ENCODE measurements around the gene TMC3. TPM values are rescaled to one million over a fixed set of nuclear protein-coding genes. Genes with fewer than 3 reads are reported as not detected.

Gene TMC3
- total RNA-seq, 3 donors from 2014 or later, result 0.95 TPM; not detected in 2

DNA sequence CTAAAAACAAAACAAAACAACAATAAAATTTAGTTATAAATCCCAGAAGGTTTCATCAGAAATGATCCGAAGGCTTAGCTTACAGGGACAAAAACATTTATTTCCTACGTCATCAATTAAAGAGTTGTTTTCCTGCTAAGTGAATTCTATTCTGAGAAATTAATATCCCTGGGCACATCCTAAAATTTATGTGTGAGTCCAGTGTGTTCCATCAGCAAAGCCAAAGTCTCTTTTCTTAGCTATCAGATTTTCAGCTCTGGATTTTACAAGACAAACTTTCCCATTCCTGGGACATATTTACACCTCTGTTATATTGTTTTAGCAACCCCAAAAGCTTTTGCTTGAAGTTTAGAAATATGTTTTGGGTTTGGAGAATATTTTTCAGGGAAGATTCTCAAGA lies 4.4 kb upstream of the TMC3 start:
- intact Hi-C loops (cut with DNase I, micrococcal nuclease), result no loop called here
- DNase-seq (no peak), ATAC-seq (no peak)
- Histone ChIP-seq H3K36me3 (ENCODE audit: low read depth) (no peaks in the 10 kb centered on the region), H3K4me1 (ENCODE audit: low read depth) (no peaks in the 10 kb centered on the region), H3K9me3 (no peaks in the 10 kb centered on the region), H3K4me3 (no peak overlapping the region)
- TF ChIP-seq, protein P1, sequence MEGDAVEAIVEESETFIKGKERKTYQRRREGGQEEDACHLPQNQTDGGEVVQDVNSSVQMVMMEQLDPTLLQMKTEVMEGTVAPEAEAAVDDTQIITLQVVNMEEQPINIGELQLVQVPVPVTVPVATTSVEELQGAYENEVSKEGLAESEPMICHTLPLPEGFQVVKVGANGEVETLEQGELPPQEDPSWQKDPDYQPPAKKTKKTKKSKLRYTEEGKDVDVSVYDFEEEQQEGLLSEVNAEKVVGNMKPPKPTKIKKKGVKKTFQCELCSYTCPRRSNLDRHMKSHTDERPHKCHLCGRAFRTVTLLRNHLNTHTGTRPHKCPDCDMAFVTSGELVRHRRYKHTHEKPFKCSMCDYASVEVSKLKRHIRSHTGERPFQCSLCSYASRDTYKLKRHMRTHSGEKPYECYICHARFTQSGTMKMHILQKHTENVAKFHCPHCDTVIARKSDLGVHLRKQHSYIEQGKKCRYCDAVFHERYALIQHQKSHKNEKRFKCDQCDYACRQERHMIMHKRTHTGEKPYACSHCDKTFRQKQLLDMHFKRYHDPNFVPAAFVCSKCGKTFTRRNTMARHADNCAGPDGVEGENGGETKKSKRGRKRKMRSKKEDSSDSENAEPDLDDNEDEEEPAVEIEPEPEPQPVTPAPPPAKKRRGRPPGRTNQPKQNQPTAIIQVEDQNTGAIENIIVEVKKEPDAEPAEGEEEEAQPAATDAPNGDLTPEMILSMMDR (IDR thresholded peaks at IDR 0.05), result no peak

DNA sequence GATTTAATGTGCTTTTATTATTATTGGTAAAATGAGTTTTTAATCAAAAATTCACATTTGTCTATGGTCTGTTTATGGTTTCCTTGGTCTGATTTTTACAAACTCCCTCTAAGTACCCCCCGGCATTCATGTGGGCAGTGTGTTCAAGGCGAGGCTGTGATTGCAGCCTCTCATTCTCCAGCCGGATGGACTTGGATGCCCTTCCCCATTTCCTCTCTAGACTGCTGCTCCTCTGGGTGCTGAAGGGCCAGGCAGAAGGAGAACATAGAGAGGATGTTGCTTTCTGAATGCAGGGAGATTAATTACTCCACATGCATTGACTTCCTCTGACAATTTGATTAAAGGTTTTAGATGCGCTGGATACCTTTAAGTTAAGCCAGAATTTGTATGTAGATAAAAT lies 3.9 kb upstream of the TMC3 start:
- ATAC-seq, result no peak
- no peaks in the 10 kb centered on the region for H3K36me3 ChIP-seq (ENCODE audit: low read depth)
- TF ChIP-seq, protein P1 (IDR thresholded peaks at IDR 0.05), result no peak
- no peaks in the 10 kb centered on the region for H3K4me1 ChIP-seq (ENCODE audit: low read depth)
- intact Hi-C loops (cut with DNase I, micrococcal nuclease), result no loop called here
- no peak overlapping the region for H3K4me3 ChIP-seq
- no peak for DNase-seq
- H3K9me3 ChIP-seq, result no peaks in the 10 kb centered on the region

DNA sequence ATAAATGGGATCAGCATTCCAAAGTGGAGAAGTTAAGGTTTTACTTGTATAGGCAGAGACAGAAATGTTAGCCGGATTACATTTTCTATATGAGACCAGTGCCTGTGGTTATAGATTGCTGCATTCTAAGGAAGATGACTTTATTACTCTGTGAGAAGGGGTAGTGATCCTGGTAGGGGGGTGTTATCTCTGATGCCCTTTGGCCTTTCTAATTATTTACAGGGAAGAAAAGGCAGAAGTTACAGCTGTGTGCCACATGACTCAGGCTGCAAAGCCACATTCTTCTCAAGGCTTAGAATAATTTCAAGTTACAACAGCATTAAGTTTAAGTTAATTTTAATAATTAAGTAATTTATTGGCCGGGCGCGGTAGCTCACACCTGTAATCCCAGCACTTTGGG lies 2.2 kb upstream of the TMC3 start:
- ATAC-seq, result no peak
- Histone ChIP-seq H3K4me1 (ENCODE audit: low read depth) (no peaks in the 10 kb centered on the region), H3K9me3 (no peaks in the 10 kb centered on the region), H3K4me3 (no peak overlapping the region), H3K36me3 (ENCODE audit: low read depth) (no peaks in the 10 kb centered on the region)
- TF ChIP-seq, protein P1 (IDR thresholded peaks at IDR 0.05), result no peak
- DNase-seq, result no peak
- intact Hi-C loops (cut with DNase I, micrococcal nuclease), result no loop called here

DNA sequence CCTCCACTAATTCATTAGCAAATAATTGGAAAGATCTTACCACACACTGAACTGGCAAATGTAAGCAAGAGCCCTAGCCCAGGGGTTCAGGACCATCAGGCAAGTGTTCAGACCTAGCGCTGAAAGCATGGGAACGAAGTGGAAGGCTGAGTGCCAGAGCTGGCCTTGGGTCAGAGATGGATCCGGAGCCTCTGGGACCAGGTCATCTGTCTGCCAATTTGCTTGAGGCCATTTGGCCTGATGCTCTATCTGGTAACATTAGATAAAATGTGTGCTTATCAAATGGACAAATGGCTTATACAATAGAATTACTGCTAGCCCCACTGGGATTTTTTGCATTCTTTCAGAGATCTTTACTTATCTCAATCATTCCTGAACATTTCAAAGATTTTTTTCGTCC lies 1.4 kb upstream of the TMC3 start:
- ATAC-seq, result no peak
- H3K36me3 ChIP-seq (ENCODE audit: low read depth), result no peaks in the 10 kb centered on the region
- H3K4me3 ChIP-seq, result no peak overlapping the region
- TF ChIP-seq, protein P1 (IDR thresholded peaks at IDR 0.05), result no peak
- no peaks in the 10 kb centered on the region for H3K4me1 ChIP-seq (ENCODE audit: low read depth)
- intact Hi-C loops (cut with DNase I, micrococcal nuclease), result no loop called here
- H3K9me3 ChIP-seq, result no peaks in the 10 kb centered on the region
- no peak for DNase-seq

DNA sequence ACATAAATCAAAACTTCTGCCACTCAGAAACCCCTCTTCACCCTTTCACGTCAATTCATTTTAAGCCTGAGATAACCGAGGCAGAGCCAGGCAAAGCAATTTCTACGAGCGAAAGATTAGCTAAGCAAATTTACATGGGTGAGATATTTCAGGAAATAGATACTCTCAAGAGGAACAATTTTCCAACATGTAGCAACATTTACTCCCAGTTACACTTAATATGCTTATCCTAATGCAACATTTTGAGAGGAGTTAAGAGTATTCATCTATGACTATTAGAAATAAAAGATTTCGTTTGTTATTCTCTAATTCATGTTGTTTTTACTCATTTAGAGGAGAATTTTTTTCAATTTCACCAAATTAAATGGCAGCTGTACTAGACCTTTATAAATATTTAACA lies 837 bp downstream of the TMC3 start:
- DNase-seq (no peak), ATAC-seq (no peak)
- intact Hi-C loops (cut with DNase I, micrococcal nuclease), result no loop called here
- TF ChIP-seq, protein P1 (IDR thresholded peaks at IDR 0.05), result no peak
- no peaks in the 10 kb centered on the region for H3K36me3 ChIP-seq (ENCODE audit: low read depth)
- H3K4me3 ChIP-seq, result no peak overlapping the region
- no peaks in the 10 kb centered on the region for H3K4me1 ChIP-seq (ENCODE audit: low read depth)
- H3K9me3 ChIP-seq, result no peaks in the 10 kb centered on the region

DNA sequence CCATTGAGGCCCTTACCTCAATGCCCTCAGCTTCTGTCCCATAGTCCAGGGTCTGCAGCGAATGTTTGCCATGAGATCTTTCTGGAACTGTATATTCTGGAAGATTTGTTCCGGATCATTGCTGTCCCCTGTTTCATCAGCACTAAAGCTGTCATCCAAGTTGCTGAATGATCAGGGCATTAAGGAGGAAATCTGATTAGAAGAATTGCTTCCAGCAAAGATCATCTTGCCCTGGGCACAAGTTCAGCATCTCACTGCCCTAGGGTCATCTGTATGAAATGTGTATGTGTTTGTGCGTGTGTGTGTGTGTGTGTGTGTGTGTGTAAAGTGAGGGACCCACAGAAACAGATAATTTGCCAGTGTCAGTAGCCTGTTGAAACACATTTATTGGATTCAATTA lies 1.4 kb downstream of the TMC3 start:
- Histone ChIP-seq H3K4me1 (ENCODE audit: low read depth) (no peaks in the 10 kb centered on the region), H3K4me3 (no peak overlapping the region), H3K36me3 (ENCODE audit: low read depth) (no peaks in the 10 kb centered on the region), H3K9me3 (no peaks in the 10 kb centered on the region)
- DNase-seq, result no peak
- ATAC-seq, result no peak
- intact Hi-C loops (cut with DNase I, micrococcal nuclease), result no loop called here
- TF ChIP-seq, protein P1 (IDR thresholded peaks at IDR 0.05), result no peak

Measured in mucosa of descending colon (tissue), 3 donors.